Measurements from ENCODE around the gene PCED1A. TPM values are rescaled to one million over a fixed set of nuclear protein-coding genes. Genes with fewer than 3 reads are reported as not detected.

The PCED1A gene
- total RNA-seq (2016; rRNA removed; fragmentation: Illumina TruSeq; extraction: Trizol) (12.6 and 40.1 TPM in 2 replicates), polyA plus RNA-seq (2011; rRNA removed) (84.2 and 92.3 TPM in 2 replicates), polyA minus RNA-seq (2011; rRNA and poly(A)+ RNA removed; ENCODE audit: low replicate concordance) (12.5 and 33.7 TPM in 2 replicates), Bru-seq, nascent RNA (percentile 86 among the genes with signal in this experiment), BruChase-seq, experiment 1, labeled RNA remaining after a 6-hour chase (percentile 84 among the genes with signal in this experiment), BruChase-seq, experiment 2, labeled RNA remaining after a 2-hour chase (percentile 83 among the genes with signal in this experiment)
- total RNA-seq (2016; cell fraction: cytosol; rRNA removed; fragmentation: Illumina TruSeq; extraction: Trizol; ENCODE audit: low read depth) = 15.8 and 19.1 TPM in 2 replicates
- total RNA-seq (2016; cell fraction: insoluble cytoplasmic fraction; rRNA removed; fragmentation: Illumina TruSeq; extraction: Trizol) = 12.7 and 43.6 TPM in 2 replicates
- total RNA-seq (2016; cell fraction: membrane; rRNA removed; fragmentation: Illumina TruSeq; extraction: Trizol) = 25.5 and 30.3 TPM in 2 replicates
- total RNA-seq (2016; cell fraction: nucleus; rRNA removed; fragmentation: Illumina TruSeq; extraction: Trizol) = 50.5 and 56.6 TPM in 2 replicates
- 34.6 and 52.7 TPM in 2 replicates for polyA plus RNA-seq (2011; cell fraction: cytosol; rRNA removed)
- 548 and 651 TPM in 2 replicates for polyA plus RNA-seq (2011; cell fraction: nucleus; rRNA removed)
- 37.5 and 47.0 TPM in 2 replicates for polyA plus RNA-seq (2012)
- 15.4 and 16.6 TPM in 2 replicates for polyA plus RNA-seq (2016; cell fraction: cytosol; fragmentation: Illumina TruSeq; extraction: Trizol; ENCODE audit: low read depth)
- polyA plus RNA-seq (2016; cell fraction: insoluble cytoplasmic fraction; fragmentation: Illumina TruSeq; extraction: Trizol; ENCODE audit: low read depth) = 13.1 and 14.6 TPM in 2 replicates
- 23.9 and 27.4 TPM in 2 replicates for polyA plus RNA-seq (2016; cell fraction: membrane; fragmentation: Illumina TruSeq; extraction: Trizol; ENCODE audit: low read depth)
- polyA plus RNA-seq (2016; cell fraction: nucleus; fragmentation: Illumina TruSeq; extraction: Trizol; ENCODE audit: insufficient read depth, low read depth) = 129 TPM in 2 replicates
- 9.0 and 9.2 TPM in 2 replicates for polyA minus RNA-seq (2011; cell fraction: cytosol; rRNA and poly(A)+ RNA removed)
- polyA minus RNA-seq (2011; cell fraction: nucleus; rRNA and poly(A)+ RNA removed) = 45.2 and 51.7 TPM in 2 replicates
- long read RNA-seq, experiment 1, partial matches to known transcripts = 4 of 9 reads
- long read RNA-seq, experiment 1, other reads (novel, unspliced or antisense) = 2 of 9 reads
- long read RNA-seq, experiment 2, partial matches to known transcripts = 22 of 56 reads
- long read RNA-seq, experiment 2, other reads (novel, unspliced or antisense) = 33 of 56 reads

- WGBS (ENCODE audit: low lambda C conversion rate) = 35% methylated on average over 77 of the region's 98 CpGs
- peak within 1 kb of the TSS; percentile 92 for H2AFZ ChIP-seq (ENCODE audit: low read length)
- peak; percentile 67; the same call in 1 of the 2 replicates for TF ChIP-seq ZNF772 (CRISPR knock-in tag; IDR thresholded peaks at IDR 0.05)
- TF ChIP-seq ZBTB7A (CRISPR knock-in tag; IDR thresholded peaks at IDR 0.05) = peak; percentile 96
- TF ChIP-seq, protein P1, sequence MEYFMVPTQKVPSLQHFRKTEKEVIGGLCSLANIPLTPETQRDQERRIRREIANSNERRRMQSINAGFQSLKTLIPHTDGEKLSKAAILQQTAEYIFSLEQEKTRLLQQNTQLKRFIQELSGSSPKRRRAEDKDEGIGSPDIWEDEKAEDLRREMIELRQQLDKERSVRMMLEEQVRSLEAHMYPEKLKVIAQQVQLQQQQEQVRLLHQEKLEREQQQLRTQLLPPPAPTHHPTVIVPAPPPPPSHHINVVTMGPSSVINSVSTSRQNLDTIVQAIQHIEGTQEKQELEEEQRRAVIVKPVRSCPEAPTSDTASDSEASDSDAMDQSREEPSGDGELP (IDR thresholded peaks at IDR 0.05; ENCODE audit: borderline replicate concordance, low read depth) = peak; percentile 63; the same call in 1 of the 2 replicates
- TF ChIP-seq ZNF616 (CRISPR knock-in tag; IDR thresholded peaks at IDR 0.05; ENCODE audit: low read depth) = peak; percentile 84
- TF ChIP-seq, protein P2, sequence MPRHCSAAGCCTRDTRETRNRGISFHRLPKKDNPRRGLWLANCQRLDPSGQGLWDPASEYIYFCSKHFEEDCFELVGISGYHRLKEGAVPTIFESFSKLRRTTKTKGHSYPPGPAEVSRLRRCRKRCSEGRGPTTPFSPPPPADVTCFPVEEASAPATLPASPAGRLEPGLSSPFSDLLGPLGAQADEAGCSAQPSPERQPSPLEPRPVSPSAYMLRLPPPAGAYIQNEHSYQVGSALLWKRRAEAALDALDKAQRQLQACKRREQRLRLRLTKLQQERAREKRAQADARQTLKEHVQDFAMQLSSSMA (CRISPR knock-in tag; IDR thresholded peaks at IDR 0.05) = peak; percentile 80; the same call in 1 of the 2 replicates
- TF ChIP-seq ZNF512 (CRISPR knock-in tag; IDR thresholded peaks at IDR 0.05) = 0 out of 2 replicates have a peak, but pooled peaks have one; percentile 26
- peak; percentile 97 for TF ChIP-seq ZNF354B (CRISPR knock-in tag; IDR thresholded peaks at IDR 0.05)
- peak; percentile 89 for TF ChIP-seq ZNF331 (CRISPR knock-in tag; IDR thresholded peaks at IDR 0.05)
- peak; percentile 93 for TF ChIP-seq SATB2 (CRISPR knock-in tag; IDR thresholded peaks at IDR 0.05)
- TF ChIP-seq KDM1A (CRISPR knock-in tag; IDR thresholded peaks at IDR 0.05) = no peak
- TF ChIP-seq, protein P3, sequence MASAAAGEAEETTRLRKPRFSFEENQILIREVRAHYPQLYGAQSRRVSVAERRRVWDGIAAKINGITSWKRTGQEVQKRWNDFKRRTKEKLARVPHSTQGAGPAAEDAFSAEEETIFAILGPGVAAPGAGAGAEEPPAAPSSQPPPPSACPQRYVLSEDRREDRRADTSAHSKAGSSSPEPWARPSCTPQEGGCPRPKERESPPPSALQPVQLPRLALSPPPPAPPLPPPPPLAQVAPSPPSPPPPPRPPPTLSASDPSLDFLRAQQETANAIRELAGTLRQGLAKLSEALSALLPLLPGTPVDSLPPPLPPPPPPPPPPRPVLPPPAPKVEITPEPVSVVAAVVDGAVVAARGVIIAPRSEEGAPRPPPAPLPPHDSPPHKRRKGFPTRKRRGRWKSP (CRISPR knock-in tag; IDR thresholded peaks at IDR 0.05) = 0 out of 2 replicates have a peak, but pooled peaks have one; percentile 59
- TF ChIP-seq ZNF296 (CRISPR knock-in tag; conservative IDR thresholded peaks at IDR 0.05) = peak; percentile 34
- TF ChIP-seq CC2D1A (CRISPR knock-in tag; IDR thresholded peaks at IDR 0.05) = peak; percentile 93; the same call in 1 of the 2 replicates
Measured at GRCh38 chr20:2840138-2840966, at the start of gene PCED1A, which contains the start of gene VPS16. TSS of gene PCED1A (minus strand) at chr20:2840655. CDS start at chr20:2839912, 743 bp downstream. TSS of gene VPS16 (plus strand) at chr20:2840745. CDS start at chr20:2840775, 30 bp downstream.

More at GRCh38 chr20:2840138-2840966, at the start of gene PCED1A, which contains the start of gene VPS16:
- no peaks in the 10 kb centered on the region for H3K9me3 ChIP-seq (ENCODE audit: low read length)
- H3K27ac ChIP-seq (ENCODE audit: extremely low read length, insufficient read depth, low read length) = peak within 1 kb of the TSS; percentile 76
- peak within 1 kb of the TSS; percentile 88 for H3K9ac ChIP-seq (ENCODE audit: insufficient read depth, low read depth, low read length)
- H3K4me3 ChIP-seq (replicated peaks in 1 of 3; ENCODE audit: insufficient read depth in 1 of 3, low read depth in 2 of 3, low read length in 3 of 3) = peak within 1 kb of the TSS; percentile 71 to 97 (median 74)
- H3K79me2 ChIP-seq (ENCODE audit: insufficient read depth, low read length) = peaks cover 8% of the 10 kb centered on the region
- H3K36me3 ChIP-seq (replicated peaks in 1 of 2; ENCODE audit: control insufficient read depth in 1 of 2, insufficient read depth in 2 of 2, low read length in 2 of 2) = peaks cover 4 to 11% of the 10 kb centered on the region in 2 experiments; a peak in 3 of 5 replicates
- peak; percentile 84 for DNase-seq (ENCODE audit: low spot score)
- H3K4me1 ChIP-seq (ENCODE audit: insufficient read depth, low read length) = peaks cover 37% of the 10 kb centered on the region
- CTCF ChIA-PET (ENCODE audit: low intra/inter-chr PET ratio, low total read pairs) = no interaction called here
- POLR2A ChIA-PET = interaction anchor here (0.6 to 1.9 kb wide), 11 partner anchors 8 to 205 kb away, joined by 3 to 12 read pairs (median 4); partner anchors contain the start of genes MRPS26 and PTPRA
- no peaks in the 10 kb centered on the region; a peak in 1 of 5 replicates for H3K27me3 ChIP-seq (ENCODE audit: control insufficient read depth in 1 of 2, insufficient read depth in 2 of 2, low read length in 2 of 2)
- H3K4me2 ChIP-seq (ENCODE audit: low read depth, low read length) = peak within 1 kb of the TSS; percentile 77
- BruUV-seq (replicated peaks) = no TSS peak
- H4K20me1 ChIP-seq (ENCODE audit: insufficient read depth, low read length) = no peaks in the 10 kb centered on the region
- in situ Hi-C loops (cut with HindIII; ENCODE audit: extremely low pct_ligation_motif_present, low pct_unique_long_range_greater_than_20kb) = loop anchor here (10.0 kb wide), 1 partner anchor 86 kb away; no protein-coding TSS in a partner anchor
- no peak for FAIRE-seq
- intact Hi-C loops (cut with micrococcal nuclease; ENCODE audit: unreplicated experiment) = no loop called here
- ATAC-seq = peak; percentile 99

All from HepG2 (cell line).